ENCODE data around the gene FOXJ3. TPM values are rescaled to one million over a fixed set of nuclear protein-coding genes. Genes with fewer than 3 reads are reported as not detected.
A peak's percentile ranks its signal among the peaks of the same experiment; 100 is the strongest.

The FOXJ3 gene
- total and polyA plus RNA-seq, 2 of the 13 experiments (the other 11 are each of a cell fraction or from before 2014, with no cell fraction given): 16.6 to 48.5 TPM

DNA sequence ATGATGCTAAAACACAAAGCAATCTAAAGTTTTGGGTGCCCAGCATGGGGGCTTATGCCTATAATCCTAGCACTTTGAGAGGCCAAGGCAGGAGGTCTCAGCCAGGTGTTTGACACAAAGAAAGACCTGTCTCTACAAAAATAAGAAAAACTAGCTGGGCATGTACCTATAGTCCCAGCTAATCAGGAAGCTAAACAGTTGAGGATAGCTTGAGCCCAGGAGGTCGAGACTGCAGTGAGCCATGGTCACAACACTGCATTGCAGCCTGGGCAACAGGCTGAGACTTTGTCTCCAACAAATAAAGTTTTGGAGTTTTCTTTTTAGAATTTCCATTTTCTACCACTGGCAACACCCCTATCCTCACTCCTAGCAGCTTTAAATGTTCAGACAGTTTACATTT is 115.4 kb downstream of the FOXJ3 start:
- POLR2A ChIA-PET: no interaction called here

DNA sequence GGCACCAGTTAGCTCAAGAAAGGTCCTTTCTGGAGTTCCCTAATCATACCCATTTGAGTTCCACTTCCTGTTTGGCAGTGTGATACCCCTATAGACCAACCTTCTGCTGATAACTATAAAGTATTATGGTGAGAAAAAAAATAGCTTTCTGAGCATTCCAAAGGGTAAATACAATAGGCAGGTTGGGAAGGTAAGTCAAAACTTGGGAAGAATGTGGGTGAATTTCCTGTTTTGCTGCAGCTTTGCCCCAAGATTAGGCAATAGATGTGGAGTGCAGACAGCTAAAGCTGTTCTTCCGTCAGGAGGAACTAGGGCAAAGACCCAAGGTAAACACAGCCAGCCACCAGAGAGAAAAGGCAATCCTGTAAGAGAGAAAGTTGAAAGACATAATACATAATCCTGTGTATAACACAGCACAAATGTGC is 120.6 kb downstream of the FOXJ3 start:
- H4K20me1 ChIP-seq (ENCODE audit: insufficient read depth, low read length): peaks cover 3% of the 10 kb centered on the region; the same call in 1 of the 2 replicates
- peak overlapping the region; percentile 45 for H3K4me2 ChIP-seq (ENCODE audit: low read depth, low read length)
- no peaks in the 10 kb centered on the region for H3K27me3 ChIP-seq (ENCODE audit: control insufficient read depth in 1 of 2, insufficient read depth in 2 of 2, low read length in 2 of 2)
- FAIRE-seq (peak; percentile 96), ATAC-seq (peak; percentile 99), DNase-seq (ENCODE audit: low spot score) (peak; percentile 87)
- no peak overlapping the region for H2AFZ ChIP-seq (ENCODE audit: low read length)
- peaks cover 46% of the 10 kb centered on the region for H3K4me1 ChIP-seq (ENCODE audit: insufficient read depth, low read length)
- H3K27ac ChIP-seq (ENCODE audit: extremely low read length, insufficient read depth, low read length): peak overlapping the region; percentile 46
- H3K36me3 ChIP-seq (replicated peaks in 1 of 2; ENCODE audit: control insufficient read depth in 1 of 2, insufficient read depth in 2 of 2, low read length in 2 of 2): peaks cover 0 to 6% of the 10 kb centered on the region in 2 experiments; a peak in 2 of 5 replicates
- 0% methylated on average over 1 of the region's 1 CpG for WGBS (ENCODE audit: low lambda C conversion rate)
- H3K4me3 ChIP-seq (replicated peaks in 1 of 3; ENCODE audit: insufficient read depth in 1 of 3, low read depth in 2 of 3, low read length in 3 of 3): no peak overlapping the region; a peak in 1 of 6 replicates
- intact Hi-C loops (cut with micrococcal nuclease; ENCODE audit: unreplicated experiment): no loop called here
- ChIA-PET POLR2A (interaction anchor here (1.1 kb wide), 1 partner anchor 552 kb away, joined by 3 read pairs; the partner anchor contains the start of genes C1orf50 and P3H1), CTCF (ENCODE audit: low intra/inter-chr PET ratio, low total read pairs) (no interaction called here)
- peaks cover 35% of the 10 kb centered on the region for H3K79me2 ChIP-seq (ENCODE audit: insufficient read depth, low read length)
- in situ Hi-C loops (cut with HindIII; ENCODE audit: extremely low pct_ligation_motif_present, low pct_unique_long_range_greater_than_20kb): no loop called here
- 0 out of 2 replicates have a peak overlapping the region, but pooled peaks have one; percentile 24 for H3K9ac ChIP-seq (ENCODE audit: insufficient read depth, low read depth, low read length)
- BruUV-seq (replicated peaks): no TSS peak
- no peaks in the 10 kb centered on the region for H3K9me3 ChIP-seq (ENCODE audit: low read length)
- TF ChIP-seq, protein P1, sequence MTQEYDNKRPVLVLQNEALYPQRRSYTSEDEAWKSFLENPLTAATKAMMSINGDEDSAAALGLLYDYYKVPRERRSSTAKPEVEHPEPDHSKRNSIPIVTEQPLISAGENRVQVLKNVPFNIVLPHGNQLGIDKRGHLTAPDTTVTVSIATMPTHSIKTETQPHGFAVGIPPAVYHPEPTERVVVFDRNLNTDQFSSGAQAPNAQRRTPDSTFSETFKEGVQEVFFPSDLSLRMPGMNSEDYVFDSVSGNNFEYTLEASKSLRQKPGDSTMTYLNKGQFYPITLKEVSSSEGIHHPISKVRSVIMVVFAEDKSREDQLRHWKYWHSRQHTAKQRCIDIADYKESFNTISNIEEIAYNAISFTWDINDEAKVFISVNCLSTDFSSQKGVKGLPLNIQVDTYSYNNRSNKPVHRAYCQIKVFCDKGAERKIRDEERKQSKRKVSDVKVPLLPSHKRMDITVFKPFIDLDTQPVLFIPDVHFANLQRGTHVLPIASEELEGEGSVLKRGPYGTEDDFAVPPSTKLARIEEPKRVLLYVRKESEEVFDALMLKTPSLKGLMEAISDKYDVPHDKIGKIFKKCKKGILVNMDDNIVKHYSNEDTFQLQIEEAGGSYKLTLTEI (CRISPR knock-in tag; conservative IDR thresholded peaks at IDR 0.05): no peak
- no peak for TF ChIP-seq CBFB (CRISPR knock-in tag; IDR thresholded peaks at IDR 0.05)
- TF ChIP-seq XRCC5 (optimal IDR thresholded peaks at IDR 0.05; ENCODE audit: low read length): no peak
- TF ChIP-seq ZNF614 (CRISPR knock-in tag; IDR thresholded peaks at IDR 0.05; ENCODE audit: borderline replicate concordance): peak; percentile 95
- TF ChIP-seq ZNF768 (CRISPR knock-in tag; IDR thresholded peaks at IDR 0.05): no peak
- TF ChIP-seq NR2C2 (CRISPR knock-in tag; IDR thresholded peaks at IDR 0.05; ENCODE audit: borderline replicate concordance): no peak
- TF ChIP-seq ZNF777 (CRISPR knock-in tag; IDR thresholded peaks at IDR 0.05): no peak
- TF ChIP-seq DR1 (CRISPR knock-in tag; IDR thresholded peaks at IDR 0.05): no peak
- no peak for TF ChIP-seq PHF20 (CRISPR knock-in tag; IDR thresholded peaks at IDR 0.05)
- TF ChIP-seq THAP11 (CRISPR knock-in tag; IDR thresholded peaks at IDR 0.05): peak; percentile 63
- TF ChIP-seq ETV6 (CRISPR knock-in tag; conservative IDR thresholded peaks at IDR 0.05): no peak
- no peak for TF ChIP-seq ZNF121 (CRISPR knock-in tag; IDR thresholded peaks at IDR 0.05)

More for the DNA sequence above, 115.4 kb downstream of the FOXJ3 start:
- no peak for DNase-seq (ENCODE audit: low spot score)
- WGBS (ENCODE audit: low lambda C conversion rate): 86% methylated on average over 1 of the region's 1 CpG
- Histone ChIP-seq H2AFZ (ENCODE audit: low read length) (no peak overlapping the region), H3K4me3 (replicated peaks in 1 of 3; ENCODE audit: insufficient read depth in 1 of 3, low read depth in 2 of 3, low read length in 3 of 3) (no peak overlapping the region), H3K9me3 (ENCODE audit: low read length) (no peaks in the 10 kb centered on the region), H3K36me3 (replicated peaks in 1 of 2; ENCODE audit: control insufficient read depth in 1 of 2, insufficient read depth in 2 of 2, low read length in 2 of 2) (peaks cover 1 to 13% of the 10 kb centered on the region in 2 experiments; a peak in 2 of 5 replicates), H3K4me2 (ENCODE audit: low read depth, low read length) (no peak overlapping the region), H3K4me1 (ENCODE audit: insufficient read depth, low read length) (peaks cover 28% of the 10 kb centered on the region), H3K27me3 (ENCODE audit: control insufficient read depth in 1 of 2, insufficient read depth in 2 of 2, low read length in 2 of 2) (no peaks in the 10 kb centered on the region), H3K79me2 (ENCODE audit: insufficient read depth, low read length) (peaks cover 10% of the 10 kb centered on the region), H4K20me1 (ENCODE audit: insufficient read depth, low read length) (no peaks in the 10 kb centered on the region), H3K27ac (ENCODE audit: extremely low read length, insufficient read depth, low read length) (no peak overlapping the region), H3K9ac (ENCODE audit: insufficient read depth, low read depth, low read length) (no peak overlapping the region)
- TF ChIP-seq, protein P2, sequence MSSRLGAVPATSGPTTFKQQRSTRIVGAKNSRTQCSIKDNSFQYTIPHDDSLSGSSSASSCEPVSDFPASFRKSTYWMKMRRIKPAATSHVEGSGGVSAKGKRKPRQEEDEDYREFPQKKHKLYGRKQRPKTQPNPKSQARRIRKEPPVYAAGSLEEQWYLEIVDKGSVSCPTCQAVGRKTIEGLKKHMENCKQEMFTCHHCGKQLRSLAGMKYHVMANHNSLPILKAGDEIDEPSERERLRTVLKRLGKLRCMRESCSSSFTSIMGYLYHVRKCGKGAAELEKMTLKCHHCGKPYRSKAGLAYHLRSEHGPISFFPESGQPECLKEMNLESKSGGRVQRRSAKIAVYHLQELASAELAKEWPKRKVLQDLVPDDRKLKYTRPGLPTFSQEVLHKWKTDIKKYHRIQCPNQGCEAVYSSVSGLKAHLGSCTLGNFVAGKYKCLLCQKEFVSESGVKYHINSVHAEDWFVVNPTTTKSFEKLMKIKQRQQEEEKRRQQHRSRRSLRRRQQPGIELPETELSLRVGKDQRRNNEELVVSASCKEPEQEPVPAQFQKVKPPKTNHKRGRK (CRISPR knock-in tag; IDR thresholded peaks at IDR 0.05): no peak
- TF ChIP-seq ZNF136 (CRISPR knock-in tag; IDR thresholded peaks at IDR 0.05; ENCODE audit: low read depth) (no peak), CC2D1A (CRISPR knock-in tag; IDR thresholded peaks at IDR 0.05) (no peak), GTF2F1 (IDR thresholded peaks at IDR 0.05; ENCODE audit: low read length) (no peak), POLR2AphosphoS5 (IDR thresholded peaks at IDR 0.05; ENCODE audit: low read depth, low read length) (no peak), ZNF207 (IDR thresholded peaks at IDR 0.05; ENCODE audit: borderline replicate concordance) (no peak), SRF (IDR thresholded peaks at IDR 0.05; ENCODE audit: low read depth, low read length) (no peak), NCOR1 (IDR thresholded peaks at IDR 0.05; ENCODE audit: borderline replicate concordance, low read length) (no peak), RBM22 (optimal IDR thresholded peaks at IDR 0.05; ENCODE audit: low read length) (no peak), MTF1 (CRISPR knock-in tag; IDR thresholded peaks at IDR 0.05) (no peak), ZKSCAN1 (IDR thresholded peaks at IDR 0.05; ENCODE audit: low read length) (no peak), ATF1 (CRISPR knock-in tag; IDR thresholded peaks at IDR 0.05) (no peak), NFKBIZ (CRISPR knock-in tag; IDR thresholded peaks at IDR 0.05) (no peak)
- CTCF ChIA-PET (ENCODE audit: low intra/inter-chr PET ratio, low total read pairs): no interaction called here
- intact Hi-C loops (cut with micrococcal nuclease; ENCODE audit: unreplicated experiment): no loop called here
- no TSS peak for BruUV-seq (replicated peaks)
- in situ Hi-C loops (cut with HindIII; ENCODE audit: extremely low pct_ligation_motif_present, low pct_unique_long_range_greater_than_20kb): no loop called here
- no peak for FAIRE-seq
- ATAC-seq: no peak
